GDM1 (cell line): ENCODE measurements around the gene MAPK10.
A peak's percentile ranks its signal among the peaks of the same experiment; 100 is the strongest.

Experiments
- DNase-seq: peaks from one replicate; lab custom pipeline; 2025; lab: John Stamatoyannopoulos, UW

The MAPK10 gene

DNA sequence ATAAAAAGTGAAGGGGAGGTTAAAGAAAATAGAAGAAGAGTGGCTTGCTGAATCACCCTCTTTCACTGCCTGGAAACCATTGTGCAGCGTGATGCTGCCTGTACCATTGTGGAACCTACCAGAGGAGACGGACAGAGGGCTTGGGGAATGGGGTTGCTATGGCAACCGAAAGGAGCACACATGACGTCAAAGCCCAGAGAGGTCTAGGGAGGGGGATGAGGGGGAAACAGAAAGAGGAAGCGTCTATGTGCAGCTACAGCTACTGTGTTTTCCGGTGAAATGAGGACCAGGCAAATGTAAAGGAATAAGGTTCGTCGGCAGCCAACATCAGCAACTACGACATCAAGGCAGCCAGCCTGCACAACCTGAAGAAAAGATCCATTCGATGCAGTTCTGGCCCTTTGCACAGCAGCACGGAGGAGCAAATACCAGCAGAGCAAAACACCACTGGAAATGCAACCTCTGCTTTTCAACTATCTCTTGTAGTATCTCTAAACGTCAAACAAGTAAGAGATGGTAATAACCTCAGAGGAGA is at the start of gene MAPK10:
TSS of gene MAPK10 (minus strand) at position 110 of the 535 bp plus-strand sequence.
- DNase-seq, result peak; percentile 96

- DNase-seq, result no peak
These were observed 43.7 kb upstream of the MAPK10 start for GRCh38 chr4:86403575-86403974.

GRCh38 chr4:86401826-86402225 is 42.0 kb upstream of the MAPK10 start:
- DNase-seq, result no peak

DNA sequence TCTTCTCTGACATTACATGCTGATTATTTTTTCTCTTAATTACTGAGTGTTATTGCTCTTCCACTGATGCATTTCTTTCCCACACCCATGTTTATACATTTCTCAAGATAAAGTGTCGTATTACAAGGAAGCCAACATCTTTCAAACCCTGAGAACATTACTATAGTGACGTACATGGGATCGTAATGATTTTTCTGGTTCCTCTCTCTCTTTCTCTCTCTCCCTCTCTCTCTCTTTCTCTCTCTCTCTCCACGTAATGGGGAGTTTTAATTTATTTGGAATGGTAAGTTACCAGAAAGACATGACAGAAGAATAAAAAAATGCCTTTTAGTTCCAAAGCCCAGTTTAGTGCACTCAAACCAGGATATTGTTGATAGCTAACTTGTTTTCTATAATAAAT is 40.4 kb upstream of the MAPK10 start:
- DNase-seq, result no peak

GRCh38 chr4:86398187-86398586 is 38.3 kb upstream of the MAPK10 start:
- DNase-seq, result no peak

DNA sequence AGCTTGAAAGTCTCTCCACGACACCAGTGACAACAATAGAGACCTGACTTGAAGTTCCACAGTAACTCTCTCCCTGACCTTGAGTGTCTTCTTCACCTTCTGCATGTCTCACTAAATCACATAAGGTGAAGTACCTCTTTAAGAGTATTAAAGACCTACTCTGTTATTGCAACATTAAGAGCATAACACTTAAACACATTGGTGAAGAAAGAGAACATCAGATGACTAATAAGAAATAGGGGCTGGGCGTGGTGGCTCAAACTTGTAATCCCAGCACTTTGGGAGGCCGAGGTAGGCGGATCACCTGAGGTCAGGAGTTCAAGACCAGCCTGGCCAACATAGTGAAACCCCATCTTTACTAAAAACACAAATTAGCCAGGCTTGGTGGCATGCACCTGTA is 33.9 kb upstream of the MAPK10 start:
- DNase-seq, result no peak

DNA sequence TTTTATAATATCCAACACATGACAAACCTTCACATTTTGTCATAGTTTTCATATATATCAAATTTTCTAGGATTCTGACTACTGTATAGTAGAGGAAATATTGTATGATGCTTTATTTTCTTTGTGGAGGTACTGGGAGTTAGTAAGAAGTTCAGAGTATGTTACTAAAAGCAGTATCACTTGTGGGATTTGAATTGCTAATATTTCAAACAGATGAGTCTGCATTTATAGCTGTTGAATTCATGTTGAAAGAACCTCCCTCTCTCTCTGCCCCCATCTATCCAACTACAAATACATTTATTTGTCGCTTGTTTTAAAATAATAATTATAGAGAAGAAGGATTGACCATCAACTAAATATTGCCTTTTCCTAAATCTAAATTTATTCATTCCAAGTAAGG is 29.8 kb upstream of the MAPK10 start:
- DNase-seq, result no peak

GRCh38 chr4:86388252-86388651 is 28.4 kb upstream of the MAPK10 start:
- no peak for DNase-seq

GRCh38 chr4:86386817-86387415 is 27.1 kb upstream of the MAPK10 start:
- DNase-seq, result no peak

DNA sequence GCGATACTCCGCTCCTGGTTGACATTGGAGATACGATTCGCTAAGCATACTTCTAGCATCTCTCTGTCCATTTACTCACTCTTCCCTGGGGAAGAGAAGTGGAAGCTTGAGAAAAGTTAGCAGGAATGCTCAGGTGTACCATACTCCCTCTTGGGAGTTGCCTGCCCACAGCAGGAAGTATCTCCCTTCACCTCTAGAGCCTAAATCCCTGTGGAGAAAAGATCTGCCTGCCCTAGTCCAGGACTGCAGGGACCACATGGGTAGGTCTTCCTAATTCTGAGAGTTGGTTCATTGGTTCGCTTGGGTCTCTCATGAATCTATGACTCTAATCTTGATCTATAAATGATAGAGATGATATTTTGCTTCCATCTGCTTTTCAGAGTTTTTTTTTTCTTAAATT is 26.3 kb upstream of the MAPK10 start:
- no peak for DNase-seq

DNA sequence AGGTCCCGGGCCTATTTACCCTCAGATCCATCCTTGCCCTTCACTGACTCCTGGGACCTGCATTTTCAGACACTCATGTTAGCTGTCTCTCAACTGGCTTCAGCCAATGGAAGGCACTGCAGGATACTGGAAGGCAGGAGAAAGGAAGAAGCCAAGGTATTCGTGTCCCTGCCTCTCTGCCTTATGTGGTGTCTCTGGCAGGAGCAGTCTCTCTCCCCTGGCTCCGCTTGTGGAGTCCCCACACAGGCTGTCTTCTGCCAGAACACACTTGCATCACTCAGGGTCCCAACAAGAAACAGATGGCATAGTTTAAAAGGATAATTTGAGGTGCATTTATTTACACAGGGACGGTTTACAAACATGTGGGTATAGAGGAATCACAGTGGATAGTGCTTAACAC is 21.6 kb upstream of the MAPK10 start:
- no peak for DNase-seq

GRCh38 chr4:86380181-86380724 is 20.4 kb upstream of the MAPK10 start:
- no peak for DNase-seq

DNA sequence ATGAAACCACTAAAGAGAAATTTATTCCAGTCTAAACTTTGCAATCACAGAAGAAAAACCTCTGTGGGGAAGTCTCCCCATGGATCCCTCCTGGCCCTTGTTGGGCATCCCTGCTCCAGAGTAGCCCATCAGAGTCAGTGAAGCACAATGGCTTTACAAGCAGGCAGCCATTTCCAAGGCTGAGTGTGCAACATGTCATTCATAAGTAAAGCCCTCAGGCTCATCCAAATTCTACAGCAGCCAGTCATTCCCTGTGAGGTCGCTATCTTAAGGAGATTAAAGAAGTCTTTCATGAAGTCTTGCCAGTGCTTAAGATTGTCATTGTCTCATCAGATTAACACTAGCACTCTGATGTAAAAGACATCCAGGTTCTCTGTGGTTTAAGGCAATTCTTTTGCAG is 17.0 kb upstream of the MAPK10 start:
- DNase-seq, result no peak

DNA sequence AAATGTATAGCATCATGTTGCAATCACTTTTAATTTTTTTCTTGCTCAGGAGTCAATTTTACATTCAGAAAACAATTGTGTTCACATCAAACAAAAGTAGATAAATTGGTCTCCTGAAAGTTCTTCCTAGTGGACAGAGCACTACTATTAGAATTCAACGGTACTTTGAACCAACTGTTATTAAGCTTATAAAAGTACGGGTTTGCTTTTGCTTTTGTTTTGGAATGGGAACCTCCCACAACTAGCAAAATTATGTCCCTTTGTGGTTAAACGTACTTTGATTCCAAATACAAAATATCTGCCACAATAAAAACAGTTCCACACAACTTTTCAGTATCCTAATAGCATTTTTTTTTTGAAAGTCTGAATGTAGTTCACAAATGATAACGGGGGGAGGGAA is 8.6 kb upstream of the MAPK10 start:
- DNase-seq, result no peak

GRCh38 chr4:86367577-86367976 is 7.7 kb upstream of the MAPK10 start:
- DNase-seq, result no peak

- no peak for DNase-seq
These were observed 7.1 kb upstream of the MAPK10 start for GRCh38 chr4:86366920-86367319.

DNA sequence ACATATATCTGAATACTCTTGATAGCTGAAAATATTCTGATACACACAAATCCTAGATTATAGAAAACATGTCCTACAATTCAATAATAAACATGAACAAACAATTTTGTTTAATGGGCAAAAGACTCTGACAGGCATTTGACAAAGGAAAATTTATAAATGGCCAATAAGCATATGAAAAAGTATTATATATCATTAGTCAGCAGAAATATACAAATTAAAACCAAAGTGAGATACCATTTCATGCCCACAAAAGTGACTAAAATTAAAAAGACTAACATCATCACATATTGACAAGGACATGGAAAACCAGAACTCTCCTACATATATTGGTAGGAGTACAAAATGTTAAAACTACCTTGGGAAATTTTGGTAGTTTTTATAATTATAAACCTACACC is 2.7 kb upstream of the MAPK10 start:
- DNase-seq, result no peak

- DNase-seq, result no peak
These were observed 1.6 kb downstream of the MAPK10 start for GRCh38 chr4:86358257-86358656.

- no peak for DNase-seq
These were observed 2.2 kb downstream of the MAPK10 start for GRCh38 chr4:86357608-86358007.

GRCh38 chr4:86356425-86357210 is 3.2 kb downstream of the MAPK10 start:
- DNase-seq, result no peak

GRCh38 chr4:86354390-86354789 is 5.5 kb downstream of the MAPK10 start:
- DNase-seq, result no peak

DNA sequence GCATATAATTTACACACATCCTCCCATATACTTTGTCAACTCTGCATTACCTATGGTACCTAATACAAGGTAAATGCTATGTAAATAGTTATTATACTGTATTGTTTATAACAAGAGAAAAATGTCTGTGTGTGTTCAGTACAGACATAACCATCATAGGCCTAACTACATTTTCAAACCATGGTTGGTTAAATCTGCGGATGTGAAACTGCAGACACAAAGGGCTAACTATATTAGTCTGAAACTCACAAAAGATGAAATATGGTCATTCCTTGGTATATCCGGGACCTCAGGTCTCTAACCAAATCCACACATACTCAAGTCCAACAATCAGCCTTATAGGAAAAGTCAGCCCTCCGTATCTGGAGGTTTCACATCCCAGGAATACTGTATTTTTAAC is 13.5 kb downstream of the MAPK10 start:
- no peak for DNase-seq

- DNase-seq, result no peak
These were observed 15.7 kb downstream of the MAPK10 start for GRCh38 chr4:86344127-86344526.
